GM12878 (cell line): ENCODE measurements around the gene NAA25. TPM values are rescaled to one million over a fixed set of nuclear protein-coding genes. Genes with fewer than 3 reads are reported as not detected.

Experiments
- ATAC-seq: fragments of 200-7000 bp; cut with Tn5 transposase; 3 replicates; pipeline ENCODE4 v1.9.1; 2020; ENCODE audit warnings: mild to moderate bottlenecking, moderate library complexity
- BruUV-seq: library from RNA; stranded (reverse); fragments of 400-500 nt; replicated peaks from 2 replicates; lab custom pipeline; 2021; lab: Mats Ljungman, UMichigan
- CTCF ChIA-PET: fragments of 300-600 bp; sonication (Branson Sonifier 250); formaldehyde crosslinking; extraction: SDS; loops from one replicate; lab custom pipeline; 2021; ENCODE audit warnings: inconsistent platforms; lab: Yijun Ruan, JAX
- POLR2A ChIA-PET: fragments of 350-600 bp; formaldehyde crosslinking; extraction: SDS; loops from one replicate; lab custom pipeline; 2021; ENCODE audit warnings: inconsistent platforms; lab: Charles Lee
- RAD21 ChIA-PET: fragments of 300-600 bp; sonication (Branson Sonifier 250); formaldehyde crosslinking; loops from one replicate; lab custom pipeline; 2023; ENCODE audit warnings: antibody characterized with exemption; ENCODE audit not compliant: unreplicated experiment; lab: Charles Lee
- SMC1A ChIA-PET: fragments of 300-600 bp; sonication (Branson Sonifier 250); formaldehyde crosslinking; loops from one replicate; lab custom pipeline; 2023; ENCODE audit not compliant: unreplicated experiment, uncharacterized antibody; lab: Charles Lee
- DNase-seq: peaks from one replicate; pipeline ENCODE4 v3.0.0-alpha.2; 2011; ENCODE audit warnings: low read depth, low spot score
- FAIRE-seq: peaks from 3 replicates; lab custom pipeline; 2011; peaks lifted over from hg19 to GRCh38; lab: Jason Lieb, UNC
- H2AFZ ChIP-seq: 2 replicates; pipeline ENCODE4 v1.6.0; 2011; ENCODE audit warnings: low read depth, low read length, control low read depth; ENCODE audit not compliant: control insufficient read depth
- H3K27ac ChIP-seq: 2 replicates; pipeline ENCODE4 v1.5.1; 2011; ENCODE audit warnings: control low read depth; ENCODE audit not compliant: control insufficient read depth, insufficient read depth
- H3K27me3 ChIP-seq, 2 experiments: replicated peaks in 1 of 2; 2 replicates each; pipeline versions ENCODE4 v1.6.0 to v1.6.1; 2011; ENCODE audit warnings: low read length in 1 of 2; ENCODE audit not compliant: control insufficient read depth in 2 of 2, insufficient read depth in 2 of 2
- H3K36me3 ChIP-seq, 2 experiments: 2 replicates each; pipeline ENCODE4 v1.5.1; 2011; ENCODE audit warnings: low read length in 1 of 2; ENCODE audit not compliant: control insufficient read depth in 2 of 2, insufficient read depth in 2 of 2
- H3K4me1 ChIP-seq: 2 replicates; pipeline ENCODE4 v1.6.1; 2011; ENCODE audit warnings: mild to moderate bottlenecking, low read length, moderate library complexity, mixed read lengths; ENCODE audit not compliant: control insufficient read depth, insufficient read depth
- H3K4me2 ChIP-seq: 2 replicates; pipeline ENCODE4 v1.6.0; 2011; ENCODE audit warnings: control low read depth; ENCODE audit not compliant: control insufficient read depth, insufficient read depth
- H3K4me3 ChIP-seq: fragments of 200-600 bp; sonication (generic); 2 replicates; pipeline ENCODE4 v1.5.1; 2016
- H3K79me2 ChIP-seq: 2 replicates; pipeline ENCODE4 v1.6.0; 2011; ENCODE audit warnings: low read length; ENCODE audit not compliant: control insufficient read depth, insufficient read depth
- H3K9ac ChIP-seq: 2 replicates; pipeline ENCODE4 v1.8.0; 2011; ENCODE audit warnings: low read length, control low read depth, mixed read lengths; ENCODE audit not compliant: control insufficient read depth, insufficient read depth
- H3K9me3 ChIP-seq: replicated peaks from 3 replicates; pipeline ENCODE4 v1.5.1; 2011; ENCODE audit warnings: mild to moderate bottlenecking, low read length; ENCODE audit not compliant: control insufficient read depth, insufficient read depth
- H4K20me1 ChIP-seq: 2 replicates; pipeline ENCODE4 v1.6.0; 2011; ENCODE audit not compliant: control insufficient read depth, insufficient read depth
- CHD2 ChIP-seq: IDR thresholded peaks from 2 replicates; pipeline ENCODE4 v1.6.1; 2011; ENCODE audit warnings: low read depth, low read length, improper control_type of control experiment, borderline replicate concordance
- FOXK2 ChIP-seq: fragments of 450-650 bp; IDR thresholded peaks from 2 replicates; pipeline ENCODE4 v1.6.1; 2017; ENCODE audit warnings: mild to moderate bottlenecking, moderate library complexity
- HCFC1 ChIP-seq: fragments of 150-350 bp; IDR thresholded peaks from 2 replicates; pipeline ENCODE4 v1.6.1; 2014; ENCODE audit warnings: low read length
- HDAC6 ChIP-seq: fragments of 200-600 bp; sonication (generic); IDR thresholded peaks from one replicate; pipeline ENCODE4 v1.8.0; 2017; ENCODE audit warnings: antibody characterized with exemption; ENCODE audit not compliant: unreplicated experiment
- IKZF1 ChIP-seq: fragments of 450-650 bp; conservative IDR thresholded peaks from 2 replicates; pipeline ENCODE4 v1.6.1; 2017; ENCODE audit warnings: antibody characterized with exemption, mild to moderate bottlenecking
- IKZF2 ChIP-seq, 2 experiments: fragments of 450-650 bp; IDR thresholded peaks; 2 replicates each; pipeline ENCODE4 v1.6.1; 2017; ENCODE audit warnings: mild to moderate bottlenecking in 2 of 2, moderate library complexity in 2 of 2
- JUNB ChIP-seq: IDR thresholded peaks from 2 replicates; pipeline ENCODE4 v1.6.1; 2016; ENCODE audit warnings: antibody characterized with exemption, mild to moderate bottlenecking
- JUND ChIP-seq: IDR thresholded peaks from 2 replicates; pipeline ENCODE4 v1.6.1; 2012; ENCODE audit warnings: low read depth, mild to moderate bottlenecking, low read length, improper control_type of control experiment, moderate library complexity
- NBN ChIP-seq: fragments of 450-650 bp; IDR thresholded peaks from 2 replicates; pipeline ENCODE4 v1.6.1; 2016
- NFXL1 ChIP-seq: fragments of 450-650 bp; IDR thresholded peaks from 2 replicates; pipeline ENCODE4 v1.6.1; 2017; ENCODE audit warnings: antibody characterized with exemption, mild to moderate bottlenecking, borderline replicate concordance
- RAD21 ChIP-seq: IDR thresholded peaks from 2 replicates; pipeline ENCODE4 v1.6.1; 2011; ENCODE audit warnings: mild to moderate bottlenecking, low read depth, low read length, moderate library complexity; ENCODE audit not compliant: insufficient read depth
- SIN3A ChIP-seq: IDR thresholded peaks from 2 replicates; pipeline ENCODE4 v1.6.1; 2012; ENCODE audit warnings: low read depth, low read length, improper control_type of control experiment
- WGBS: methylation state at CpG from one replicate; pipeline ENCODE4 v1.1.6; 2016; ENCODE audit warnings: low lambda C conversion rate; ENCODE audit not compliant: insufficient replicate concordance, insufficient coverage; ENCODE audit errors: missing lambda C conversion rate; 5-methylcytosine and 5-hydroxymethylcytosine counted together
- in situ Hi-C: fragments of 300-500 bp; cut with MboI; formaldehyde crosslinking; loops from 9 replicates; pipeline ENCODE4 v1.14.3; 2018; ENCODE audit warnings: mixed read lengths
- intact Hi-C: fragments of 100-400 bp; cut with micrococcal nuclease; formaldehyde crosslinking; loops from one replicate; pipeline ENCODE4 v1.14.2; 2022; ENCODE audit not compliant: unreplicated experiment
- polyA plus RNA-seq, 11 experiments: library from polyadenylated mRNA; depleted of rRNA in 4 of 11; unstranded in 6 of 11; stranded (reverse) in 5 of 11; fragments of >200 nt; fragmentation: Nextera tagmentation in 4 of 11; fragmentation: Illumina TruSeq in 1 of 11; extraction: Ambion mirVana in 4 of 11; extraction: Trizol in 1 of 11; gene quantifications; 1 replicate in 1 of 11; 2 replicates in 10 of 11; pipeline versions ENCODE4 v1.2.1 to v1.2.3, GENCODE V29; 2011 to 2016; ENCODE audit warnings: inconsistent platforms in 2 of 11, missing spikeins in 2 of 11, low read depth in 1 of 11
- total RNA-seq, 4 experiments: library from RNA; depleted of rRNA in 3 of 4; stranded (reverse); fragments of >200 nt in 3 of 4; fragmentation: Illumina TruSeq in 1 of 4; extraction: Trizol in 1 of 4; gene quantifications; 2 replicates each; pipeline versions ENCODE4 v1.2.1 to v1.2.3, GENCODE V29; 2013 to 2021
- TF ChIP-seq, protein P1 (sequence below): IDR thresholded peaks from 2 replicates; pipeline ENCODE4 v1.6.1; 2012; ENCODE audit warnings: low read depth, low read length, improper control_type of control experiment
- TF ChIP-seq, protein P2 (sequence below), 3 experiments: IDR thresholded peaks in 2 of 3; conservative IDR thresholded peaks in 1 of 3; 2 replicates each; pipeline ENCODE4 v1.5.1; 2011; ENCODE audit warnings: low read depth in 3 of 3, low read length in 3 of 3, mild to moderate bottlenecking in 3 of 3, control low read depth in 2 of 3, moderate library complexity in 2 of 3, inconsistent platforms in 1 of 3, mixed read lengths in 1 of 3; ENCODE audit not compliant: control insufficient read depth in 2 of 3, insufficient read depth in 1 of 3; ENCODE audit errors: extremely low read depth in 1 of 3

NAA25 gene
- total and polyA plus RNA-seq, 10 of the 15 experiments (the other 5 are each of a cell fraction or from before 2014, with no cell fraction given): 15.0 to 39.2 (median 29.4) TPM

DNA sequence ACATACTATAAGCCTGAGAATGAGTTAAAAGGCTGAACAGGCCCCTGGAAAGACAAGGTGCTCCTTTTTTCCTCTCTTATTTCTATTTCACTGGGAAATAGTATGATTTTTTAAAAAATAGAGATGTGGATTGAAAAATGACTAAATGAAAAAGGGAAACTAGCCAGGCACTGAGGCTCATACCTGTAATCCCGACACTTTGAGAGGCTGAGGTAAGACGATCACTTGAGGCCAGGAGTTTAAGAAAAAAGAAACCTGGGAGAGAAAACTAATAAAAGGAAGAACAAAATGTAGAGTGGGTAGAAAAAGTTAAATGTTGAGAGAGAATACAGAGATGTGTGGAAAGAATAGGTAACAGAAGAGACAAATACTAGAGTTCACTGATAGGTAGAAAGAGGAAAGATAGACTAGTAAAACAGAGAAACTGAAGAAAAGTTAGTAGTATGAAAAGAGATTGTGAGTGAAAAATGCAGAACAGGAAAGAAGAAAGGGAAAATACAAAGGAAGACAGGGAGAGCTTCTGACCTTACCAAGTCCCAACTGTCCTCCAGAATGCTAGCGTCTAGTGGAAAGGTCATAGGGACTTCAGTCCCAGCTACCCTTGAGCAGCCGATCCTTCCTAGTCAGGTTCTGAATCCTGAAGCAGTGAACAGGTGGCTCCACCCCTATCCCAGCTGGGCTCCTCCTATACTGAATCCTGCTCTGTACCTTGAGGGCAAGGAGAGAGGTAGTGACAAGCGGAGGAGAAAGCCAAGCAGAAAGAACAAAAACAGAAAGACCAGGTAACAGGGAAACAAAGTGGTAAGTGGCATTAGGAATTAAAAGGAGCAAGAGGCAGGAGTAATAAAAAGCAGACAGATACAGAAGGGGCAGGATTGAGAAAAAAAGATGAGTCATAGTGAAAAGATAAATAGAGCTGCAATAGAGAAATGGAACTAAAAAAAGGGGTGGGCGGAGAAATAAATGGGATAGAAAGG, 102.9 kb downstream of the NAA25 start:
- no peak overlapping the region for H3K27ac ChIP-seq
- H3K79me2 ChIP-seq: no peaks in the 10 kb centered on the region
- H3K36me3 ChIP-seq: no peaks in the 10 kb centered on the region; a peak in 1 of 4 replicates
- H3K4me3 ChIP-seq: no peak overlapping the region
- ChIA-PET SMC1A (interaction anchor here (0.6 to 1.2 kb wide), 5 partner anchors 13 to 399 kb away, joined by 3 to 5 read pairs (median 3); no protein-coding TSS in a partner anchor), CTCF (interaction anchor here (0.7 to 1.1 kb wide), 3 partner anchors 8 to 14 kb away, joined by 4 to 6 read pairs (median 4); no protein-coding TSS in a partner anchor), RAD21 (interaction anchor here (1.5 kb wide), 1 partner anchor 24 kb away, joined by 7 read pairs; no protein-coding TSS in a partner anchor), POLR2A (no interaction called here)
- in situ Hi-C loops: no loop called here
- no peak overlapping the region for H3K9ac ChIP-seq
- no TSS peak for BruUV-seq
- no peaks in the 10 kb centered on the region for H4K20me1 ChIP-seq
- intact Hi-C loops: no loop called here
- H3K4me1 ChIP-seq: peaks cover 22% of the 10 kb centered on the region
- no peak for TF ChIP-seq HCFC1
- peak; percentile 61 for TF ChIP-seq JUNB
- peak; percentile 39; the same call in 1 of the 2 replicates for TF ChIP-seq IKZF1
- TF ChIP-seq RAD21: no peak
- peak; percentile 21; the same call in 1 of the 2 replicates for TF ChIP-seq JUND
- no peak for TF ChIP-seq HDAC6
- no peak for TF ChIP-seq NBN
- peak; percentile 68 to 71; a peak in 3 of 4 replicates for TF ChIP-seq IKZF2 (IDR thresholded peaks at IDR 0.05)
- TF ChIP-seq CHD2: no peak
- no peak for TF ChIP-seq NFXL1
- TF ChIP-seq, protein P1, sequence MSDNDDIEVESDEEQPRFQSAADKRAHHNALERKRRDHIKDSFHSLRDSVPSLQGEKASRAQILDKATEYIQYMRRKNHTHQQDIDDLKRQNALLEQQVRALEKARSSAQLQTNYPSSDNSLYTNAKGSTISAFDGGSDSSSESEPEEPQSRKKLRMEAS: no peak
- TF ChIP-seq SIN3A: no peak
- no peak for TF ChIP-seq FOXK2
- TF ChIP-seq, protein P2, sequence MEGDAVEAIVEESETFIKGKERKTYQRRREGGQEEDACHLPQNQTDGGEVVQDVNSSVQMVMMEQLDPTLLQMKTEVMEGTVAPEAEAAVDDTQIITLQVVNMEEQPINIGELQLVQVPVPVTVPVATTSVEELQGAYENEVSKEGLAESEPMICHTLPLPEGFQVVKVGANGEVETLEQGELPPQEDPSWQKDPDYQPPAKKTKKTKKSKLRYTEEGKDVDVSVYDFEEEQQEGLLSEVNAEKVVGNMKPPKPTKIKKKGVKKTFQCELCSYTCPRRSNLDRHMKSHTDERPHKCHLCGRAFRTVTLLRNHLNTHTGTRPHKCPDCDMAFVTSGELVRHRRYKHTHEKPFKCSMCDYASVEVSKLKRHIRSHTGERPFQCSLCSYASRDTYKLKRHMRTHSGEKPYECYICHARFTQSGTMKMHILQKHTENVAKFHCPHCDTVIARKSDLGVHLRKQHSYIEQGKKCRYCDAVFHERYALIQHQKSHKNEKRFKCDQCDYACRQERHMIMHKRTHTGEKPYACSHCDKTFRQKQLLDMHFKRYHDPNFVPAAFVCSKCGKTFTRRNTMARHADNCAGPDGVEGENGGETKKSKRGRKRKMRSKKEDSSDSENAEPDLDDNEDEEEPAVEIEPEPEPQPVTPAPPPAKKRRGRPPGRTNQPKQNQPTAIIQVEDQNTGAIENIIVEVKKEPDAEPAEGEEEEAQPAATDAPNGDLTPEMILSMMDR (IDR thresholded peaks at IDR 0.05 in 2 of 3, conservative IDR thresholded peaks at IDR 0.05 in 1 of 3; ENCODE audit: control insufficient read depth in 2 of 3, extremely low read depth in 1 of 3, insufficient read depth in 1 of 3, low read depth in 3 of 3, low read length in 3 of 3): no peak
- H3K27me3 ChIP-seq: no peaks in the 10 kb centered on the region
- peak overlapping the region; percentile 26; the same call in 1 of the 2 replicates for H3K4me2 ChIP-seq
- FAIRE-seq (no peak), ATAC-seq (peak; percentile 18; the same call in 1 of the 3 replicates), DNase-seq (no peak)
- WGBS: 88% methylated on average over 6 of the region's 6 CpGs
- no peak overlapping the region for H2AFZ ChIP-seq
- H3K9me3 ChIP-seq: no peaks in the 10 kb centered on the region
